Measurements from ENCODE around the gene FRYL.

DNA sequence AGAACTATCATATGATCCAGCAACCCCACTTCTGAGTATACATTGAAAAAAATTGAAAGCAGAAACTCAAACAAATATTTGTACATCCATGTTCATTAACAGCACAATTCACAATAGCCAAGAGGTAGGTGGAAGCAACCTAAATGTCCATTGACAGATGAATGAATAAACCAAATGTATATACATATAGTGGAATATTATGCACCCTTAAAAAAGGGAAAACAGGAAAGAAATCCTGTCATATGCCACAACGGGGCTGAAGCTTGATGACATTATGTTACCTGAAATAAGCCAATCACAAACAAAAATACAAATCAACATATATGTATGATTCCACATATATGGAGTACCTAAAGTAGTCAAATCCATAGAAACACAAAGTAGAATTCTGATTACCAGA lies 222.1 kb downstream of the FRYL start:
- TF ChIP-seq, protein P1, sequence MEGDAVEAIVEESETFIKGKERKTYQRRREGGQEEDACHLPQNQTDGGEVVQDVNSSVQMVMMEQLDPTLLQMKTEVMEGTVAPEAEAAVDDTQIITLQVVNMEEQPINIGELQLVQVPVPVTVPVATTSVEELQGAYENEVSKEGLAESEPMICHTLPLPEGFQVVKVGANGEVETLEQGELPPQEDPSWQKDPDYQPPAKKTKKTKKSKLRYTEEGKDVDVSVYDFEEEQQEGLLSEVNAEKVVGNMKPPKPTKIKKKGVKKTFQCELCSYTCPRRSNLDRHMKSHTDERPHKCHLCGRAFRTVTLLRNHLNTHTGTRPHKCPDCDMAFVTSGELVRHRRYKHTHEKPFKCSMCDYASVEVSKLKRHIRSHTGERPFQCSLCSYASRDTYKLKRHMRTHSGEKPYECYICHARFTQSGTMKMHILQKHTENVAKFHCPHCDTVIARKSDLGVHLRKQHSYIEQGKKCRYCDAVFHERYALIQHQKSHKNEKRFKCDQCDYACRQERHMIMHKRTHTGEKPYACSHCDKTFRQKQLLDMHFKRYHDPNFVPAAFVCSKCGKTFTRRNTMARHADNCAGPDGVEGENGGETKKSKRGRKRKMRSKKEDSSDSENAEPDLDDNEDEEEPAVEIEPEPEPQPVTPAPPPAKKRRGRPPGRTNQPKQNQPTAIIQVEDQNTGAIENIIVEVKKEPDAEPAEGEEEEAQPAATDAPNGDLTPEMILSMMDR (IDR thresholded peaks at IDR 0.05): no peak
- TF ChIP-seq POLR2A (IDR thresholded peaks at IDR 0.05): no peak
